Measurements from ENCODE around the gene ZNF418.
A peak's percentile ranks its signal among the peaks of the same experiment; 100 is the strongest.

The ZNF418 gene

GRCh38 chr19:57935731-57936130 is 529 bp upstream of the ZNF418 start:
- TF ChIP-seq CTCF (conservative IDR thresholded peaks at IDR 0.05; ENCODE audit: control insufficient read depth, insufficient read depth, low read depth, low read length): no peak
- H3K4me3 ChIP-seq (ENCODE audit: control insufficient read depth, low read depth, low read length): no peak overlapping the region
- no peak for DNase-seq (ENCODE audit: low read depth)

GRCh38 chr19:57927587-57927986 is 7.6 kb downstream of the ZNF418 start:
- no peak for DNase-seq (ENCODE audit: low read depth)
- H3K4me3 ChIP-seq (ENCODE audit: control insufficient read depth, low read depth, low read length): no peak overlapping the region
- TF ChIP-seq CTCF (conservative IDR thresholded peaks at IDR 0.05; ENCODE audit: control insufficient read depth, insufficient read depth, low read depth, low read length): no peak

DNA sequence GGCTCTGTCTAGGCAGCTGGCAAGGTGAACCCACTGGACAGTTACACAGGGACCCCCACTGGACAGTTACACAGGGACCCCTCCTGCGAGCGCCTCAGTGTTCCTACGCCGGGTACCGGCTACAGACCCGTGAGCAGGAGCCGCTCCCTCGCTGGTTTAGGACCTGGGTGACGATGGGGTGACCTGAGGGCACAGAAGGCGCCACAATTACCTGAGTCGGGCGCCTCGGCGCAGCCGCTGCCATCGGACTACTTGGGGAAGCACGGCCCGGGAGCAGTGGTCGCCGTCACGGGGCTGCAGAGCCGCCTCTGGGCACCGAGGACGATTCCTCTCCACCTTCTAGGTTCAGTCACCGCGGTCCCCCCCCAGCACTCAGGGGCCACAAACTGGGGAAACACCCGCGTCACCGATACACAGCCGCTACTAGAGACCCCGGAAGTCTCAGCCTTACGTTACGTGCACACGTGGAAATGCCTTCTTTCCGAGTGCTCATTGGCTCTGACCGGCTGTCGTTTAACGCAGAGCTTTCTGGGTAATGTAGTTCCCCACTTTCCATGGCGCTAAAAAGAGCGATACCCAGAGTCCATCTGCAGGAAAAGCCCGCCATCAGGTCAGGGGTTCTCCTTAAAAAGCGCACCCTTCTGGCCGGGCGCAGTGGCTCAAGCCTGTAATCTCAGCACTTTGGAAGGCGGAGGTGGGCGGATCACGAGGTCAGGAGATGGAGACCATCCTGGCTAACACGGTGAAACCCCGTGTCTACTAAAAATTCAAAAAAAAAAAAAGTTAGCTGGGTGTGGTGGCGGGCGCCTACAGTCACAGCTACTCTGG is 18.8 kb downstream of the ZNF418 start, which contains the start of gene ZNF417:
ZNF417 (minus strand) TSS at position 425 of the 828 bp plus-strand sequence; CDS start at position 244, 181 bp downstream.
- peak; percentile 35 for TF ChIP-seq CTCF (conservative IDR thresholded peaks at IDR 0.05; ENCODE audit: control insufficient read depth, insufficient read depth, low read depth, low read length)
- peak; percentile 97 for DNase-seq (ENCODE audit: low read depth)
- H3K4me3 ChIP-seq (ENCODE audit: control insufficient read depth, low read depth, low read length): peak within 1 kb of the TSS; percentile 85

GRCh38 chr19:57914531-57914930 is 20.7 kb downstream of the ZNF418 start:
- TF ChIP-seq CTCF (conservative IDR thresholded peaks at IDR 0.05; ENCODE audit: control insufficient read depth, insufficient read depth, low read depth, low read length): no peak
- H3K4me3 ChIP-seq (ENCODE audit: control insufficient read depth, low read depth, low read length): no peak overlapping the region

DNA sequence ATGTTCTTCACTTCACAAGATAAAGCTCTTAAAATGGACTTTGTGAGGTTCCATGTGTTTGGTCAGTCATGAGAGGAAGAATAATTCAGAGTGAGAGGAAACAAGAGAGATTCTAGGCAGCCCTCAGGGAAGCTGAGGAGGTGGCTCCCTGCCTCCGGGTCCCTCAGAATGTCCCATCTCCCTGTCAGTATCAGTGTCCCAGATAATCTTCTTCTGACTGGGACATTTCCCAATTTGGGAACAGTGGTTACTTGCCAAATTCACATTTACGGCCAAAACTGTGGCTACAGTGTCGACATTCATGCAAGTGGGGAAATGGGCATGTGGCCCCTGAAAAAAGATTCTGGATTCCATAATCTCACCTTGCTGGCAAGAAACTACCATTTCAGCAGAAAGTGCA is 27.8 kb downstream of the ZNF418 start:
- no peak for TF ChIP-seq CTCF (conservative IDR thresholded peaks at IDR 0.05; ENCODE audit: control insufficient read depth, insufficient read depth, low read depth, low read length)
- DNase-seq (ENCODE audit: low read depth): no peak
- no peak overlapping the region for H3K4me3 ChIP-seq (ENCODE audit: control insufficient read depth, low read depth, low read length)

More at GRCh38 chr19:57914531-57914930, 20.7 kb downstream of the ZNF418 start:
- DNase-seq (ENCODE audit: low read depth): no peak

DNA sequence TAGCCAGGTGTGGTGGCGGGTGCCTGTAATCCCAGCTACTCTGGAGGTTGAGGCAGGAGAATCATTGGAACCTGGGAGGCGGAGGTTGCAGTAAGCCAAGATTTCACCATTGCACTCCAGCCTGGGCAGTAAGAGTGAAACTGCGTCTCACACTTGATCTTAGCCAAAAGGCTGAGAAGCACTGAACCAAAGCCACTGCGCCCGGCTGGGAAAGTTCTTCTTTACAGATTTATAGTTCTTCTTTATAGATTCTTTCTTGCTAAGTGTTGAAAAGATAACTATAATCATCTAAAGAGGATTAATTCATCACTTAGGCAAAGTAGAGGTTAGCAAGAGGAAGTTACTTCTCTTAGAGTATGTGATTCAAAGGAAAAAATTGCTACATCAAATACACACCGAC is 29.9 kb downstream of the ZNF418 start:
- no peak for DNase-seq (ENCODE audit: low read depth)
- TF ChIP-seq CTCF (conservative IDR thresholded peaks at IDR 0.05; ENCODE audit: control insufficient read depth, insufficient read depth, low read depth, low read length): no peak

More for the DNA sequence above, 29.9 kb downstream of the ZNF418 start:
- H3K4me3 ChIP-seq (ENCODE audit: control insufficient read depth, low read depth, low read length): no peak overlapping the region
